Measurements from ENCODE around the gene SSX2IP. TPM values are rescaled to one million over a fixed set of nuclear protein-coding genes. Genes with fewer than 3 reads are reported as not detected.

SSX2IP gene
- total RNA-seq, 1 experiment from 2014 or later: 20.7 TPM

DNA sequence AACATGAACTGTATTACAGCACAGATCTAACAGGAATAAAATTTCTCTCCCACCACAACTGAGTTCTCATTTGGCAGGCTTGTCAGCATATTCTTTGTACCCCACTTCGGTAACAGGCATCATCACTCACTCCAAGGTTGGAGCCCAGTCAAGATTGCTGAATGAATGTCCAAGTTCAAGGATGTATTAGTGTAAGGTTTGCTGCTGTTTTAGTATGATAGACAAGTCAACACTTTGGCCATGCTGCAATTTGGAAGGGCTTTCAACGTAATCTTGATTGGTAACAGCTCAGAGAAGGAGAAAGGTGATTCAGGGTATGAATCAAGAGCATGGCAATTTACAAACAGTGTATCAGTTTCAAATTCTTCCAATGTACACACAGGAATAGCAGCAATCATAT is 6.8 kb downstream of the SSX2IP start:
- Histone ChIP-seq H3K4me3 (no peak overlapping the region), H3F3A (ENCODE audit: insufficient read depth, low read depth) (no peaks in the 10 kb centered on the region), H3K36me3 (ENCODE audit: low read depth) (no peaks in the 10 kb centered on the region), H4K20me1 (ENCODE audit: insufficient read depth) (0 out of 2 replicates have a peak, but pooled peaks cover 6% of the 10 kb centered on the region), H3K79me2 (ENCODE audit: low read depth) (peaks cover 49% of the 10 kb centered on the region), H3K27ac (no peak overlapping the region), H3K4me1 (replicated peaks; ENCODE audit: insufficient read depth) (peaks cover 7% of the 10 kb centered on the region), H3K4me2 (no peak overlapping the region), H2AFZ (no peak overlapping the region), H3K9me3 (ENCODE audit: insufficient read depth, low read depth) (no peaks in the 10 kb centered on the region), H3K9me2 (ENCODE audit: insufficient read depth) (0 out of 2 replicates have a peak, but pooled peaks cover 4% of the 10 kb centered on the region), H3K27me3 (ENCODE audit: insufficient read depth, low read depth) (no peaks in the 10 kb centered on the region)
- TF ChIP-seq, protein P1, sequence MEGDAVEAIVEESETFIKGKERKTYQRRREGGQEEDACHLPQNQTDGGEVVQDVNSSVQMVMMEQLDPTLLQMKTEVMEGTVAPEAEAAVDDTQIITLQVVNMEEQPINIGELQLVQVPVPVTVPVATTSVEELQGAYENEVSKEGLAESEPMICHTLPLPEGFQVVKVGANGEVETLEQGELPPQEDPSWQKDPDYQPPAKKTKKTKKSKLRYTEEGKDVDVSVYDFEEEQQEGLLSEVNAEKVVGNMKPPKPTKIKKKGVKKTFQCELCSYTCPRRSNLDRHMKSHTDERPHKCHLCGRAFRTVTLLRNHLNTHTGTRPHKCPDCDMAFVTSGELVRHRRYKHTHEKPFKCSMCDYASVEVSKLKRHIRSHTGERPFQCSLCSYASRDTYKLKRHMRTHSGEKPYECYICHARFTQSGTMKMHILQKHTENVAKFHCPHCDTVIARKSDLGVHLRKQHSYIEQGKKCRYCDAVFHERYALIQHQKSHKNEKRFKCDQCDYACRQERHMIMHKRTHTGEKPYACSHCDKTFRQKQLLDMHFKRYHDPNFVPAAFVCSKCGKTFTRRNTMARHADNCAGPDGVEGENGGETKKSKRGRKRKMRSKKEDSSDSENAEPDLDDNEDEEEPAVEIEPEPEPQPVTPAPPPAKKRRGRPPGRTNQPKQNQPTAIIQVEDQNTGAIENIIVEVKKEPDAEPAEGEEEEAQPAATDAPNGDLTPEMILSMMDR (conservative IDR thresholded peaks at IDR 0.05): no peak
- TF ChIP-seq EZH2 (IDR thresholded peaks at IDR 0.05; ENCODE audit: low read depth): no peak
- ChIA-PET CTCF (no interaction called here), POLR2A (ENCODE audit: unreplicated experiment) (no interaction called here)
- DNase-seq: no peak
- intact Hi-C loops (cut with micrococcal nuclease; ENCODE audit: unreplicated experiment): no loop called here
- no TSS peak for BruUV-seq (replicated peaks)

DNA sequence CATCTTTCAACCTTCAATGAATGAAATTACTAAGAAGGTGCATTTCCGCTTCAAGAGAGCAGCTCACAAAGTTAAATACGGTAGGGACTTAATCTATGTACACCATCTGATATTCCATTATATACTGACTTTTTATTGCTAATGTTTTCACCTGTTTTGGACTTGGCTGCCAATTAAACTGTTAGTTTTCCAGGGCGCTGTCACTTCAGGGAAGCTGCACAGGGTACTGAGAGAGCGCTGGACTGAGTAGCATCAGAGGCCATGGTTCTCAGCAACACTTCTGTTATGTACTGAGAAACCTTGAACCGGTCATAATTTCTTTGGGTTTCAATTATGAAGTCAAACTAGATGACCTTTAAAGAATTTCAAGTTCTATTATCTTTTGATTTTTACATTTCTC is 8.2 kb downstream of the SSX2IP start:
- peaks cover 34% of the 10 kb centered on the region for H3K79me2 ChIP-seq (ENCODE audit: low read depth)
- intact Hi-C loops (cut with micrococcal nuclease; ENCODE audit: unreplicated experiment): no loop called here
- H3K36me3 ChIP-seq (ENCODE audit: low read depth): no peaks in the 10 kb centered on the region
- POLR2A ChIA-PET (ENCODE audit: unreplicated experiment): interaction anchor here (0.7 kb wide), 1 partner anchor 38 kb away, joined by 8 read pairs; no protein-coding TSS in a partner anchor
- H3K4me2 ChIP-seq: no peak overlapping the region
- H3K9me3 ChIP-seq (ENCODE audit: insufficient read depth, low read depth): 0 out of 2 replicates have a peak, but pooled peaks cover 5% of the 10 kb centered on the region
- no peak overlapping the region for H2AFZ ChIP-seq
- CTCF ChIA-PET: no interaction called here
- no peaks in the 10 kb centered on the region for H3K4me1 ChIP-seq (replicated peaks; ENCODE audit: insufficient read depth)
- H4K20me1 ChIP-seq (ENCODE audit: insufficient read depth): 0 out of 2 replicates have a peak, but pooled peaks cover 6% of the 10 kb centered on the region
- DNase-seq: no peak
- no peaks in the 10 kb centered on the region for H3K27me3 ChIP-seq (ENCODE audit: insufficient read depth, low read depth)
- TF ChIP-seq, protein P1 (conservative IDR thresholded peaks at IDR 0.05): no peak
- TF ChIP-seq EZH2 (IDR thresholded peaks at IDR 0.05; ENCODE audit: low read depth): no peak
- H3F3A ChIP-seq (ENCODE audit: insufficient read depth, low read depth): no peaks in the 10 kb centered on the region
- H3K27ac ChIP-seq: no peak overlapping the region
- 0 out of 2 replicates have a peak, but pooled peaks cover 4% of the 10 kb centered on the region for H3K9me2 ChIP-seq (ENCODE audit: insufficient read depth)
- no peak overlapping the region for H3K4me3 ChIP-seq
- BruUV-seq (replicated peaks): no TSS peak

DNA sequence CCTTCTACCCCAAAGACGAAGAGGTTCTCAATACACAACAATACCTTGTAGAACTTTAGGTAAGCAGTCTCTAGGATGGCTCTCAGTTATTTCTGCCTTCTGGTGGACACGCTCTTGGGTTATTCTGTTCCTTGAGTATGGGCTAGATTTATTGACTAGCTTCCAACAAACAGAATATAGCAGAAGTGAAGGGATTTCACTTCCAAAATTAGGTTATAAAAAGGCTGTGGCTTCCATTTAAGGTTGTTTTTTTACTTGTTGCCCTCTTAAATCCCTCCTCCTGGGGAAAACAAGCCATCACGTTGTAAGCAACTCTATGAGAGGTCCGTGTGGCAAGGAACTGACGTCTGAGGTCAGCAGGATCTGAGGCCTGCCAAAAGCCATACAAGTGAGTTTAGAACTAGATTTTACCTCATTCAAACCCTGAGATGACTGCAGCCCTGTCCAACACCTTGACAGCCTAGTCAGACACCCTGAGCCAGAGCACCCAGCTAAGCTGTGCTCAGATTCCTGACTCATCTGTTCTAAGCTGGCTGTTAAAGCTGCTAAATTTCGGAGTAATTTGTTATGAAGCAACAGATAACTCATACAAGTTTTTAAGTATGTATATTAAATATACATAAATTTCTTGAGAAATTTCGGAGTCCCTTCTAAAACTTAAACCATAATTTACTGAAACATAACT is 12.7 kb downstream of the SSX2IP start:
- H3K79me2 ChIP-seq (ENCODE audit: low read depth): no peaks in the 10 kb centered on the region; the same call in 1 of the 2 replicates
- H3K36me3 ChIP-seq (ENCODE audit: low read depth): no peaks in the 10 kb centered on the region
- H3K9me2 ChIP-seq (ENCODE audit: insufficient read depth): 0 out of 2 replicates have a peak, but pooled peaks cover 4% of the 10 kb centered on the region
- H4K20me1 ChIP-seq (ENCODE audit: insufficient read depth): 0 out of 2 replicates have a peak, but pooled peaks cover 14% of the 10 kb centered on the region
- no peaks in the 10 kb centered on the region for H3K4me1 ChIP-seq (replicated peaks; ENCODE audit: insufficient read depth)
- no peaks in the 10 kb centered on the region for H3F3A ChIP-seq (ENCODE audit: insufficient read depth, low read depth)
- no peak overlapping the region for H2AFZ ChIP-seq
- H3K27me3 ChIP-seq (ENCODE audit: insufficient read depth, low read depth): no peaks in the 10 kb centered on the region
- CTCF ChIA-PET: no interaction called here
- intact Hi-C loops (cut with micrococcal nuclease; ENCODE audit: unreplicated experiment): no loop called here
- H3K4me2 ChIP-seq: no peak overlapping the region
- TF ChIP-seq, protein P1 (conservative IDR thresholded peaks at IDR 0.05): no peak
- TF ChIP-seq EZH2 (IDR thresholded peaks at IDR 0.05; ENCODE audit: low read depth): no peak
- no peak for DNase-seq
- POLR2A ChIA-PET (ENCODE audit: unreplicated experiment): no interaction called here
- H3K9me3 ChIP-seq (ENCODE audit: insufficient read depth, low read depth): 0 out of 2 replicates have a peak, but pooled peaks cover 7% of the 10 kb centered on the region
- H3K27ac ChIP-seq: no peak overlapping the region
- no peak overlapping the region for H3K4me3 ChIP-seq
- BruUV-seq (replicated peaks): no TSS peak

Measured in PC-9 (cell line).